Stimulated activated naive B cell treated with anti-CD40 and anti-IgM and Interleukin-4, amounts not matched to agents 10 μg/mL and 1 μg/mL and 100 μg/mL, for 72 hours (primary cell): ENCODE data around the gene CEBPE.

ENCODE experiments used
- ATAC-seq, 2 donors: fragments of 150-1000 bp; cut with Tn5 transposase; replicated peaks; 2 replicates each; pipeline ENCODE4 v1.10.0; 2021; ENCODE audit warnings: moderate library complexity in 1 of 2
- DNase-seq: peaks from one replicate; pipeline ENCODE4 v3.0.0; 2021
- H3K27ac Mint-ChIP-seq: one replicate; pipeline ENCODE4 v1.8.0; 2022; ENCODE audit warnings: mild to moderate bottlenecking, mixed read lengths
- H3K27me3 Mint-ChIP-seq, 2 donors: one replicate each; pipeline ENCODE4 v1.8.0; 2022; ENCODE audit warnings: mixed read lengths in 2 of 2
- H3K36me3 Mint-ChIP-seq, 2 donors: one replicate each; pipeline ENCODE4 v1.8.0; 2022; ENCODE audit warnings: mixed read lengths in 2 of 2, mild to moderate bottlenecking in 1 of 2
- H3K4me1 Mint-ChIP-seq, 2 donors: one replicate each; pipeline ENCODE4 v1.8.0; 2022; ENCODE audit warnings: mixed read lengths in 2 of 2, mild to moderate bottlenecking in 1 of 2
- H3K4me3 Mint-ChIP-seq, 2 donors: one replicate each; pipeline ENCODE4 v1.8.0; 2022; ENCODE audit warnings: mild to moderate bottlenecking in 2 of 2, mixed read lengths in 2 of 2, moderate library complexity in 1 of 2
- H3K9me3 Mint-ChIP-seq, 2 donors: one replicate each; pipeline ENCODE4 v1.8.0; 2022; ENCODE audit warnings: mixed read lengths in 2 of 2, mild to moderate bottlenecking in 1 of 2

The CEBPE gene

DNA sequence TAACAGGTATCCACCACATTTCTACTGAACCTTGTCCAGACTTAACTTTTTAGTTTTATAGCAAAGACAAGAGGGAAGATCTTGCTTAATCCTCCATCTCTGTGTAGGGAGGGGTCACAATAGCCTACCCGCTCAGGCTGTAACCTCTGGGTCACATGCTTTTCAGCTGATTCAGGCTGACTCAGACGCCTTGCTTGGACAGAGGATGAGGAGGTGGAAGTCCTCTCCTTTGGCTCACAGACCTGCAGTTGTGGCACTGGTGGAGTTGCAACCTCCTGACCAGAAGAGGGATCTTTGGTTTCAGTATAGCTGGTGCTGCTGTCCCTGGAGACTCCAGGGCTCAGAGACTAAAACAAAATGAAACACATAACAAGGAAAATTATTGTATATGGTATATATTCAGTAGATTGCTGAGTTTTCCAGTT lies 40.4 kb downstream of the CEBPE start:
- DNase-seq (no peak), ATAC-seq (peak; percentile 78 to 88)
- peaks cover 14 to 15% of the 10 kb centered on the region in 2 donors for H3K4me1 Mint-ChIP-seq
- peaks cover 24 to 42% of the 10 kb centered on the region in 2 donors for H3K36me3 Mint-ChIP-seq
- no peak overlapping the region for H3K4me3 Mint-ChIP-seq
- no peaks in the 10 kb centered on the region for H3K9me3 Mint-ChIP-seq
- peak overlapping the region; percentile 80 for H3K27ac Mint-ChIP-seq
- H3K27me3 Mint-ChIP-seq, result no peaks in the 10 kb centered on the region

DNA sequence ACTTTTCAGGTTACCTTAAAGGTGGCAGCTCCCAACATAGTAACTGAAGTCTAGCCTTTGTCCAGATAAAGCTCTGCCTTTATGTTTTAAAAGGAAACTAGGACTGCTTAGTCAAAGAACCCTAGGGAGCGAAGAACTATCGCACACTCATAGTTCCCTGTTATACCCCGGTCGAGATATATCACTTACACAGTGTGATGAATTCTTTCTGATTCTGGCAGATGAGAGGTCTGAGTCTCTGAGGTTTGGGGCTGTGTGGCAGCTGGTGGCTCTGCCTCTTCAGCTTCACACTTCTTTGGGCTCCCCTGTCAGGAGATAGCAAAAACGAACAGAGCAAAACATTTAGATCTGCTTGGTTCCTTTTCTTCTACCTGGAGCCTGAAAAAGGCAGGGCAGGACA lies 41.1 kb downstream of the CEBPE start:
- peaks cover 24 to 43% of the 10 kb centered on the region in 2 donors for H3K36me3 Mint-ChIP-seq
- H3K4me1 Mint-ChIP-seq, result peaks cover 14 to 15% of the 10 kb centered on the region in 2 donors

DNA sequence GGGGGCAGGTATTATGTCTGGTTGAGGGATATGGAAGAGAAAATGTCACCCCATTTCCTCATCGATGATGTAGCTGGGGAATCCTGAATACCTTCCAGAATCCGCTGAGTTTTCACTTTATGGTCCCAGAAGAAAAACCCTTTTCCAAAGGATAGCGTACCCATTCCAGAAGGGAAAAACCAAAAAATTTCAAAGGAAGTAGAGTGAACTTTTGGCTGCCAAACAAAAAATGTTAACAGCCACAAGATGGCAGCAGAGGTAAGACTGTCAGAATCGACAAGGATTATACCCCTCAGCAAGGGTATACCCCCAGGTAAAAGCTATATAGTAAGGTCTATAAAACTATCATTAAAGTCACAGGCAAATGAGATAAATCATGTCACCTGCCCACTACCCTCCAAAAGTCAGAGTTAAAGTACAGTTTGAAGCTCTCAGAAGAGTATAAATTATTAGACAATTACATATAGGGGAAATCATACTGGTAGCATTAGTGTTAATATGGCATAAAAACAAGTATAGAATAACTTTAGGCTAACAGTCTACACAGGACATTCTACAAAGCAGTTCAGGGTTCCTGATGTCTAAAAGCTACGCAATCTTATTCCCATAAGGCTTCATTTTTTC lies 42.2 kb downstream of the CEBPE start:
- Mint-ChIP-seq H3K9me3 (no peaks in the 10 kb centered on the region), H3K4me1 (peaks cover 19 to 21% of the 10 kb centered on the region in 2 donors), H3K27ac (no peak overlapping the region), H3K27me3 (no peaks in the 10 kb centered on the region), H3K4me3 (no peak overlapping the region), H3K36me3 (peaks cover 28 to 52% of the 10 kb centered on the region in 2 donors)
- DNase-seq (no peak), ATAC-seq (peak; percentile 54 to 60)

More for the DNA sequence above, 41.1 kb downstream of the CEBPE start:
- Mint-ChIP-seq H3K27ac (peak overlapping the region; percentile 22), H3K9me3 (no peaks in the 10 kb centered on the region), H3K4me3 (no peak overlapping the region), H3K27me3 (no peaks in the 10 kb centered on the region)
- ATAC-seq, result no peak
- DNase-seq, result no peak

DNA sequence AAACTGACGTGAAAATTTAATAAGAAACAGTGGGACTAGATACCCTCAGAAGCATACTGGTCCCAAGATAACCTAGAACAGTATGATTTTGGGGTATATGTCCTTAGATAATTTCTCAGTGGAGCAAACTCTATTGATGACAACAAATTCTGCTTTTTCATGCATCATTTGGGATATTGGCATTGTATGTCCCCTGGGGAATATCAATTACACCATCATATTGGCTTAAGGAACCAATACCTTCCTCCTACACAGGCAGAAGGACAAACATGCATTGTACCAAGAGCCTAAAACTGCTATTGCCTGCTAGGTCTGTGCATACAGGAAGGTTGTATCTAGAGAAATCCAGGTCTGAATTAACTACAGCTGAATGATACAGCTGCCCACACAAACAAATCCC lies 44.1 kb downstream of the CEBPE start:
- H3K9me3 Mint-ChIP-seq, result no peaks in the 10 kb centered on the region
- no peak overlapping the region for H3K27ac Mint-ChIP-seq
- peaks cover 26 to 32% of the 10 kb centered on the region in 2 donors for H3K4me1 Mint-ChIP-seq
- H3K27me3 Mint-ChIP-seq, result no peaks in the 10 kb centered on the region
- no peak overlapping the region for H3K4me3 Mint-ChIP-seq
- no peak for DNase-seq
- H3K36me3 Mint-ChIP-seq, result peaks cover 23 to 50% of the 10 kb centered on the region in 2 donors
- ATAC-seq, result no peak

DNA sequence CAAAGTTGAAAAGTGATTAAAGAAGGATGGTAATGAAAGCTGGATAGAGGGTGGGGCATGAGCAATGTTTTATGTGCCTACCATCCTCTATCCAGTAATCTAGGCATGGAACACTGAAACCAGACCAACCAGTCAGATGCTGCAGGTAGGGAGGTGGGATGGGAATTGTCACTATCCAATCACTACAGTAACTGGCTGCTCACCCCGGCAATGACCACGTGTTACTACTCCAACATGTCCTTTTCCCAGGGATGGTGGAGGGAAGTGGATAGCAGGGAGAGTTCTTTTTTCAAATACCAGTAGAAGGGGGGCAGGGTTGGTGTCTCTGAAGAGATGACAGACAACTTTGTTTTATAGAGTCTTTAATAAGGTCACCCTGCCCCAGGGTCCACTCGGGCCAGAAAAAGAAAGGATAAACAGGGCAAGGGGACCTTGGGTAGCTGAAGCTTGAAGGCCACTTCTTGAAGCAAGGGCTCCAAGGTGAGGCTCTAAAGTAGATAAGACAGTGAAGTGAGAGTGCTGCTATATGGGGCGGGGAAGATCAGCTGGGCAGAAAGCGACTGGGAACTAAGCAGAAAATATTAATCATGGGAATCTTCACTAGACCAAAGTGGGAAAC lies 47.0 kb downstream of the CEBPE start:
- H3K36me3 Mint-ChIP-seq, result peaks cover 18 to 43% of the 10 kb centered on the region in 2 donors
- no peak for DNase-seq

DNA sequence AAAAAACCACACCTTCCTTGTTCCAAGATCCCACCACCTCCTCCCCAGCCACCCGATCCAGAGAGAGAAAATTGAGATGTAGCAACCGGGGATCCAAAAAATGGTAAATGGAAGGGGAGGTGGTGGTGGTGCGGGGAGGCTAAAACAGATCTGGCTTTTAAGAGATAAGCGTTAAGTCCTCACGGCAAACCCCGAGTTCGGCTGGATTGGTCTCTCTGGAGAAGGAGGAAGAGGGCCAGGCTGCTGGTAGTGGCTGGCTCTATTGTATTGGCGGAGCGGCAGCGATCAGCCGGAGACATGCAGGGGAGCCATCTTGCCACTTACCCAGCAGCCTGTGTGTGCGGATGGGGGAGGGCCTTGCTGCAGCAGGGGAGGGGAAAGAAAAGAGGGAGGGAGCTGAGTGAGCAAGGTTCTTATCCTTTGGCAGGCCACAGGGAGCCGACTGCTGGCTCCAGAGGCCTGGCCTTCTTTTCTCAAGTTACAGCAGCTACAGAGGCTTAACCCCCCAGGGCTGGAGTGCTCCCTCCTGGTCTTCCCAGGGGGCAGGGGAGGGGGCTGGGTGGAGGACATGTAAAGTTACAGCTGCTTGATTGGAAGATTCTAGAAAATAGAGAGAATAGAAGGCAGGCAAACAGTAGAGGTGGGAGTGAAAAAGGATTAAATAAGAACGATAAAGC lies 47.7 kb downstream of the CEBPE start:
- H3K27me3 Mint-ChIP-seq, result no peaks in the 10 kb centered on the region
- peaks cover 31 to 35% of the 10 kb centered on the region in 2 donors for H3K4me1 Mint-ChIP-seq
- peak overlapping the region; percentile 88 to 95 for H3K4me3 Mint-ChIP-seq
- DNase-seq (peak; percentile 65), ATAC-seq (peak; percentile 93 to 95)
- peaks cover 23 to 49% of the 10 kb centered on the region in 2 donors for H3K36me3 Mint-ChIP-seq
- H3K27ac Mint-ChIP-seq, result peak overlapping the region; percentile 84
- no peaks in the 10 kb centered on the region for H3K9me3 Mint-ChIP-seq

More for the DNA sequence above, 47.0 kb downstream of the CEBPE start:
- H3K4me1 Mint-ChIP-seq, result peaks cover 31 to 35% of the 10 kb centered on the region in 2 donors
- H3K9me3 Mint-ChIP-seq, result no peaks in the 10 kb centered on the region
- H3K27ac Mint-ChIP-seq, result peak overlapping the region; percentile 84
- peak overlapping the region; percentile 88 to 95 for H3K4me3 Mint-ChIP-seq
- H3K27me3 Mint-ChIP-seq, result no peaks in the 10 kb centered on the region
- ATAC-seq, result no peak

DNA sequence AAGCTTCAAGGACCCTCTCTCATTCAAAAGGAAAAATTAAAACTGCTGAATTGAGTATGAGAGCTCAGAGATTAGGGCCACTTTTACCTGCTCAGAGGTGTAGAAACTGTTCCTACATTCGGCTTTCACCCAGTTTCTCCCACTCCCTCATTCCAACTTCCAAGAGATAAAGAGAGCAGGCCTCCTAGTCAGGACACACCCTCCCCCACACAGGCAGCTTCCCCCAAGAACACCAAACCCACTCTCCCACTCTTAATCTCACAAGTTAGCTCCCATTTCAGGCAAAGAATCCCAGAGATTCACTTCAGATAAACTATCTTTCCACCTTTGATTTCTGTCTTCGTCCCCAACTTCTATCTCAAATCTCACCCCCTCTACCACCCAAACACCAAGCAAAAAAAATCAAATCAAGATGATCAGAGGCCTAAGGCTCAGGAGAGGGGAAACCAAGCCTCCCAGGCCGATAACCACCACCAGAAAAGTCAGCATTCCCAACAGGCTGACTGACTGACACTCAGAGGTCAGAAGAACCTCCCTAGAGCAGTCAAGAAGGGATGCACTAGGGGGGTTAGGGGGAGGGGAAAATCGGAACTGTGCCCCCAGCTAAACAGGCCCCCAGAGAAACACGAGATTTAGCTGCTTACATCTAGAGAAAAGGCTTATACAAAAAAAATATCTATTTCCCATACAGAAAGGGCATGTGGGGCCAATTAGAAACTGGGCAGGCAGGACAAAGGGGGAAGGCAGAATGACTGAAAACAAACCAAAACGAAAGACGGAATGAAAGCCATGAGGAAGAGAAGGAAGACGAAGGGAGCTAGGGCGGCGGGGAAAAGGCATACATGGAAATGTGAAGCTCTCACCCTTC lies 48.6 kb downstream of the CEBPE start:
- DNase-seq, result no peak
- H3K36me3 Mint-ChIP-seq, result peaks cover 28 to 54% of the 10 kb centered on the region in 2 donors
- H3K27me3 Mint-ChIP-seq, result no peaks in the 10 kb centered on the region
- peaks cover 34 to 35% of the 10 kb centered on the region in 2 donors for H3K4me1 Mint-ChIP-seq
- H3K27ac Mint-ChIP-seq, result peak overlapping the region; percentile 84
- no peak for ATAC-seq
- H3K9me3 Mint-ChIP-seq, result no peaks in the 10 kb centered on the region
- H3K4me3 Mint-ChIP-seq, result peak overlapping the region; percentile 88 to 95

DNA sequence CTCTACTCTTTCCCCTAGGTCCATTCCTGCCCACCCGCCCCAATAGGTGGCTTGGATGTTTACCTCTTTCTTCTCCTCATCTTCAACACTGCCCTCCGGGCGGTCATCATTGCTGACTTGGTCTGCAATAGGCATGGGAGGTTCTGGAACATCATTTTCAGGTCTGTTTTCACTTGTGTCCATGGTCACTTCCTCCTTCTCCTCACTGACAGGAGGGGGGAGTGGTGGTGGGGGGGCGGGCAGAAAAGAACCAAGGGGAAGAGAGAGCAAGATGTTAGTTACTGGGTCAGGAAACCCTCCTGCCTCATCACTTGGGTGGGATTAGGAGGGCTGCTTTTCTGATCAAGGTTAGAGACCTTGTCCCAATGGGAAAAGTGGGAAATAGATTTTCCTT lies 49.6 kb downstream of the CEBPE start:
- peak overlapping the region in 1 of 2 donors; percentile 12 for H3K4me3 Mint-ChIP-seq
- peak in 1 of 2 donors; percentile 1 for ATAC-seq
- no peak overlapping the region for H3K27ac Mint-ChIP-seq
- H3K27me3 Mint-ChIP-seq, result no peaks in the 10 kb centered on the region
- H3K9me3 Mint-ChIP-seq, result no peaks in the 10 kb centered on the region
- DNase-seq, result no peak
- H3K4me1 Mint-ChIP-seq, result peaks cover 32 to 35% of the 10 kb centered on the region in 2 donors
- H3K36me3 Mint-ChIP-seq, result peaks cover 30 to 50% of the 10 kb centered on the region in 2 donors

DNA sequence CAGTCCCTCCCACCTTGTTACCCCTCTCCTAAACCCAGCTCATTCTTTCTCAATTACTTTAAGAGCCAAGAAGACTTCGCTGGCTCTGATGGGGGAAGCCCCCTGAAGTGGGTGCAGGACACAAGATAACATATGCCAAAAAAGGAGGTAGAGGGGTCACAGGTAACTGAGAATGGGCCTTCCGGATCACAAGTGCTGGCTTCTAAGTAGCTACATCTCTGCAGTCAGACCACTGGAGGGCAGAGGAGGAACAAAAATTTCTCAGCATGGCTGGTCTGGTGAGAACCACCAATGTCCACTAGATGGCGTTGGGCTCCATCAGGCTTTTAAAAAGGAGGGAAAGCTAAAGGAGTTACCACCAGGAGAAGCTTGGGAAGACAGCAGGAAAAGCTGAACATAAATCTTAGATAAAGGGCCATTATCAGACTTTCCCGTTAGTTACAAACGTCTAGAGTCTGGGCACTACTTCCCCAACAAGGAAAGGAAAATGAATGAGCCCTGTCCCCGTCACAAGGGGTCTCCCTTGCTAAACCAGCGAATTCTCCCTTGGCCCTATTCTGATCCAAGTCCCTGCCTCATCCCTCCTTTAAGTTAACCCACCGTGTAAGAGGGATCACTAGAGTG lies 50.2 kb downstream of the CEBPE start:
- no peaks in the 10 kb centered on the region for H3K9me3 Mint-ChIP-seq
- peaks cover 35 to 52% of the 10 kb centered on the region in 2 donors for H3K36me3 Mint-ChIP-seq
- peak overlapping the region; percentile 41 to 66 for H3K4me3 Mint-ChIP-seq
- peak; percentile 86 to 87 for ATAC-seq
- no peaks in the 10 kb centered on the region for H3K27me3 Mint-ChIP-seq
- H3K27ac Mint-ChIP-seq, result peak overlapping the region; percentile 62
- peak; percentile 67 for DNase-seq
- H3K4me1 Mint-ChIP-seq, result peaks cover 32 to 35% of the 10 kb centered on the region in 2 donors

DNA sequence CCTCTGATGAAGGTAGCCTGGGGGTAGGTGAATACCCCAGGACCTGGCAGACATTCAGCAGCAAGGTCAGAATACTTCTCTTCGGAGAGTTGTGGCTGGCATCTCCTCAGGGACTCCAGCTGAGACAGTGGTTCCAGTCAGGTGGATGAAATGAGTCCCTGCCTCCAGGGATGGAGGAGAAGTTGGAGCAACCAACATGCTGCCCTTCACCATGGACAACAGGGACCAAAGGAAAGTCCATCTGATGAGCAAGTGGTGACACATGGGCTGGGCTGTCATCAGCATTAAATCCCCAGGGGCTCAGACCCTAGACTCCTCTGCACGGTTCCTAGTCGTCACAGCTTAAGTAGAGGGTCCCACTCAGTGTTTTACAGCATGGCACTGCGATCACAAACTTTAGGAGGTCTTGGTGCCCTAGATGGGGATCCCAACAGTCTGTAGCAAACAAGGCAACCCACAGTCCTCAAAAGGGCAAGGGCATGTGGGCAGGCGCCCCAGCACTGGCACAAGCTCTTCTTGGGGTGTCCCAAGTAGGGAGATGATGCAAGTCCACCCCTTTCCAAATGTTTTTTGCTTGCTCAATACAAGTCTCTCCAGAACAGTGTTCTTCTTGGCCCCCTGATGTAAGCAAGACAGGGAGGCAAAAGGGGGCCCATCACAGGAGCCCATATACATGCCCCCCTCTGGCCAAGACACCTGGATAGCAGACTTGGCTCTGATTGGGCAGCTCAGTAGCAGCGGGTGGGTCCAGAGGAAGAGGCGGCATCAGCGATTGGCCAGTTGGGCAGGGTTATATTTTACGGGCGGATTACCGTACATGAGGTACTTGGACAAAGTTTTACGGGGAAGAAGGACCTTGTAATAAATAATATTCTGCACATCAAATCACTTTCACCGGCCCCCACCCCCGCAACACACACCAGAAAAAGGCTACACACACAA lies 50.9 kb downstream of the CEBPE start:
- Mint-ChIP-seq H3K27me3 (no peaks in the 10 kb centered on the region), H3K4me1 (peaks cover 32 to 35% of the 10 kb centered on the region in 2 donors), H3K4me3 (peak overlapping the region; percentile 41 to 66), H3K36me3 (peaks cover 40 to 58% of the 10 kb centered on the region in 2 donors), H3K9me3 (no peaks in the 10 kb centered on the region), H3K27ac (peak overlapping the region; percentile 62)
- ATAC-seq, result no peak
- no peak for DNase-seq
